ENCODE results near the gene PTPRG. TPM values are rescaled to one million over a fixed set of nuclear protein-coding genes. Genes with fewer than 3 reads are reported as not detected.

Gene PTPRG
- total and polyA plus RNA-seq, 2 experiments from 2014 or later, result 24.4 to 131 TPM

DNA sequence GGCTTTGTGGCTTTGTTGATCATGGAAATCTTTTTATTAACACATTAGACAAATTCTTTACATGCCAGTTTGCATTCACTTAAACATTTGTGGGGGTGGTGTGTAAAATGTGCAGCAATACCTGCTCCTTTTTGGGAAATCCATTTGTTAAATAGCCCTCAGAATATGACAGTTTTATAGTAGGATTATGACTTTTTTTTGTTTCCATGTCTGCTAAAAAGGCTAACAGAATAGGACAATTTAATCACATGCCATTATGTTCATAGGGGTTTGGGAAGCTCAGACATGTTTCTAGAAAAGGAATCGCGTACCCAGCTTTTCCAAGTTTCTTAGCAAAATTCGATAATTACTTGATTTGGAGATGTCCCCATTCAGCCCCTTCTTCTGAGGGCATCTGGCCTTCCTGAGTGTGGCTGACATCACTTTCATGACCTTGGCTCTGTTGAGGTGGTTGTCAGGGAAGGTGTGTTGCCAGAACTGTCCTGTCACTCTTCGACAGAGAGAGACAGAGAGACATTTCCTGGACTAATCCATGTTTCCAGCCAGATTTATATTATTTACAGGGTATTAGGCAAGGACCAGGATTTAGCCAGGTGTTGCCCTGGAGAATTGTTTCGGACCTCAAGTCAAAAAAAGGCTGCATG is 126.4 kb downstream of the PTPRG start:
- H3K4me3 Mint-ChIP-seq, result peak overlapping the region; percentile 49
- peaks cover 95% of the 10 kb centered on the region for H3K4me1 Mint-ChIP-seq
- no peaks in the 10 kb centered on the region for H4K20me1 ChIP-seq (replicated peaks; ENCODE audit: insufficient read depth)
- DNase-seq (ENCODE audit: low spot score) (no peak), ATAC-seq (peak; percentile 5)
- no peaks in the 10 kb centered on the region for H3K9me2 ChIP-seq (ENCODE audit: insufficient read depth)
- H2AFZ ChIP-seq, result no peak overlapping the region
- H3K4me2 ChIP-seq, result peak overlapping the region; percentile 46
- peaks cover 84% of the 10 kb centered on the region for H3K79me2 ChIP-seq (replicated peaks; ENCODE audit: insufficient read depth)
- H3K4me1 ChIP-seq (ENCODE audit: insufficient read depth), result peaks cover 92% of the 10 kb centered on the region
- no peaks in the 10 kb centered on the region for H3K36me3 ChIP-seq (ENCODE audit: insufficient read depth)
- H3K9me3 Mint-ChIP-seq, result no peaks in the 10 kb centered on the region
- no peaks in the 10 kb centered on the region for H3K27me3 ChIP-seq (ENCODE audit: insufficient read depth)
- peak overlapping the region; percentile 18 for H3K4me3 ChIP-seq
- peaks cover 7% of the 10 kb centered on the region for H3F3A ChIP-seq (replicated peaks; ENCODE audit: low read depth)
- H3K36me3 Mint-ChIP-seq (ENCODE audit: low read depth), result peaks cover 18% of the 10 kb centered on the region
- H3K27me3 Mint-ChIP-seq (ENCODE audit: insufficient read depth, low read depth, poor library complexity), result peaks cover 23% of the 10 kb centered on the region
- H3K27ac ChIP-seq (ENCODE audit: low read depth), result peak overlapping the region; percentile 92
- TF ChIP-seq CREB1 (CRISPR knock-in tag; IDR thresholded peaks at IDR 0.05; ENCODE audit: low read depth), result no peak
- no peak for TF ChIP-seq JUNB (IDR thresholded peaks at IDR 0.05; ENCODE audit: unreplicated experiment)
- no peak for TF ChIP-seq ZNF331 (CRISPR knock-in tag; IDR thresholded peaks at IDR 0.05; ENCODE audit: low read depth)
- no peak for TF ChIP-seq POLR2AphosphoS5 (IDR thresholded peaks at IDR 0.05; ENCODE audit: low read depth)
- TF ChIP-seq, protein P1, sequence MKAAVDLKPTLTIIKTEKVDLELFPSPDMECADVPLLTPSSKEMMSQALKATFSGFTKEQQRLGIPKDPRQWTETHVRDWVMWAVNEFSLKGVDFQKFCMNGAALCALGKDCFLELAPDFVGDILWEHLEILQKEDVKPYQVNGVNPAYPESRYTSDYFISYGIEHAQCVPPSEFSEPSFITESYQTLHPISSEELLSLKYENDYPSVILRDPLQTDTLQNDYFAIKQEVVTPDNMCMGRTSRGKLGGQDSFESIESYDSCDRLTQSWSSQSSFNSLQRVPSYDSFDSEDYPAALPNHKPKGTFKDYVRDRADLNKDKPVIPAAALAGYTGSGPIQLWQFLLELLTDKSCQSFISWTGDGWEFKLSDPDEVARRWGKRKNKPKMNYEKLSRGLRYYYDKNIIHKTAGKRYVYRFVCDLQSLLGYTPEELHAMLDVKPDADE (IDR thresholded peaks at IDR 0.05), result no peak
- TF ChIP-seq, protein P2, sequence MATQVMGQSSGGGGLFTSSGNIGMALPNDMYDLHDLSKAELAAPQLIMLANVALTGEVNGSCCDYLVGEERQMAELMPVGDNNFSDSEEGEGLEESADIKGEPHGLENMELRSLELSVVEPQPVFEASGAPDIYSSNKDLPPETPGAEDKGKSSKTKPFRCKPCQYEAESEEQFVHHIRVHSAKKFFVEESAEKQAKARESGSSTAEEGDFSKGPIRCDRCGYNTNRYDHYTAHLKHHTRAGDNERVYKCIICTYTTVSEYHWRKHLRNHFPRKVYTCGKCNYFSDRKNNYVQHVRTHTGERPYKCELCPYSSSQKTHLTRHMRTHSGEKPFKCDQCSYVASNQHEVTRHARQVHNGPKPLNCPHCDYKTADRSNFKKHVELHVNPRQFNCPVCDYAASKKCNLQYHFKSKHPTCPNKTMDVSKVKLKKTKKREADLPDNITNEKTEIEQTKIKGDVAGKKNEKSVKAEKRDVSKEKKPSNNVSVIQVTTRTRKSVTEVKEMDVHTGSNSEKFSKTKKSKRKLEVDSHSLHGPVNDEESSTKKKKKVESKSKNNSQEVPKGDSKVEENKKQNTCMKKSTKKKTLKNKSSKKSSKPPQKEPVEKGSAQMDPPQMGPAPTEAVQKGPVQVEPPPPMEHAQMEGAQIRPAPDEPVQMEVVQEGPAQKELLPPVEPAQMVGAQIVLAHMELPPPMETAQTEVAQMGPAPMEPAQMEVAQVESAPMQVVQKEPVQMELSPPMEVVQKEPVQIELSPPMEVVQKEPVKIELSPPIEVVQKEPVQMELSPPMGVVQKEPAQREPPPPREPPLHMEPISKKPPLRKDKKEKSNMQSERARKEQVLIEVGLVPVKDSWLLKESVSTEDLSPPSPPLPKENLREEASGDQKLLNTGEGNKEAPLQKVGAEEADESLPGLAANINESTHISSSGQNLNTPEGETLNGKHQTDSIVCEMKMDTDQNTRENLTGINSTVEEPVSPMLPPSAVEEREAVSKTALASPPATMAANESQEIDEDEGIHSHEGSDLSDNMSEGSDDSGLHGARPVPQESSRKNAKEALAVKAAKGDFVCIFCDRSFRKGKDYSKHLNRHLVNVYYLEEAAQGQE (IDR thresholded peaks at IDR 0.05; ENCODE audit: unreplicated experiment), result no peak
- no peak for TF ChIP-seq EZH2phosphoT487 (IDR thresholded peaks at IDR 0.05; ENCODE audit: unreplicated experiment)
- TF ChIP-seq, protein P3, sequence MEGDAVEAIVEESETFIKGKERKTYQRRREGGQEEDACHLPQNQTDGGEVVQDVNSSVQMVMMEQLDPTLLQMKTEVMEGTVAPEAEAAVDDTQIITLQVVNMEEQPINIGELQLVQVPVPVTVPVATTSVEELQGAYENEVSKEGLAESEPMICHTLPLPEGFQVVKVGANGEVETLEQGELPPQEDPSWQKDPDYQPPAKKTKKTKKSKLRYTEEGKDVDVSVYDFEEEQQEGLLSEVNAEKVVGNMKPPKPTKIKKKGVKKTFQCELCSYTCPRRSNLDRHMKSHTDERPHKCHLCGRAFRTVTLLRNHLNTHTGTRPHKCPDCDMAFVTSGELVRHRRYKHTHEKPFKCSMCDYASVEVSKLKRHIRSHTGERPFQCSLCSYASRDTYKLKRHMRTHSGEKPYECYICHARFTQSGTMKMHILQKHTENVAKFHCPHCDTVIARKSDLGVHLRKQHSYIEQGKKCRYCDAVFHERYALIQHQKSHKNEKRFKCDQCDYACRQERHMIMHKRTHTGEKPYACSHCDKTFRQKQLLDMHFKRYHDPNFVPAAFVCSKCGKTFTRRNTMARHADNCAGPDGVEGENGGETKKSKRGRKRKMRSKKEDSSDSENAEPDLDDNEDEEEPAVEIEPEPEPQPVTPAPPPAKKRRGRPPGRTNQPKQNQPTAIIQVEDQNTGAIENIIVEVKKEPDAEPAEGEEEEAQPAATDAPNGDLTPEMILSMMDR (conservative IDR thresholded peaks at IDR 0.05; ENCODE audit: low read depth in 2 of 2), result no peak
- TF ChIP-seq, protein P4, sequence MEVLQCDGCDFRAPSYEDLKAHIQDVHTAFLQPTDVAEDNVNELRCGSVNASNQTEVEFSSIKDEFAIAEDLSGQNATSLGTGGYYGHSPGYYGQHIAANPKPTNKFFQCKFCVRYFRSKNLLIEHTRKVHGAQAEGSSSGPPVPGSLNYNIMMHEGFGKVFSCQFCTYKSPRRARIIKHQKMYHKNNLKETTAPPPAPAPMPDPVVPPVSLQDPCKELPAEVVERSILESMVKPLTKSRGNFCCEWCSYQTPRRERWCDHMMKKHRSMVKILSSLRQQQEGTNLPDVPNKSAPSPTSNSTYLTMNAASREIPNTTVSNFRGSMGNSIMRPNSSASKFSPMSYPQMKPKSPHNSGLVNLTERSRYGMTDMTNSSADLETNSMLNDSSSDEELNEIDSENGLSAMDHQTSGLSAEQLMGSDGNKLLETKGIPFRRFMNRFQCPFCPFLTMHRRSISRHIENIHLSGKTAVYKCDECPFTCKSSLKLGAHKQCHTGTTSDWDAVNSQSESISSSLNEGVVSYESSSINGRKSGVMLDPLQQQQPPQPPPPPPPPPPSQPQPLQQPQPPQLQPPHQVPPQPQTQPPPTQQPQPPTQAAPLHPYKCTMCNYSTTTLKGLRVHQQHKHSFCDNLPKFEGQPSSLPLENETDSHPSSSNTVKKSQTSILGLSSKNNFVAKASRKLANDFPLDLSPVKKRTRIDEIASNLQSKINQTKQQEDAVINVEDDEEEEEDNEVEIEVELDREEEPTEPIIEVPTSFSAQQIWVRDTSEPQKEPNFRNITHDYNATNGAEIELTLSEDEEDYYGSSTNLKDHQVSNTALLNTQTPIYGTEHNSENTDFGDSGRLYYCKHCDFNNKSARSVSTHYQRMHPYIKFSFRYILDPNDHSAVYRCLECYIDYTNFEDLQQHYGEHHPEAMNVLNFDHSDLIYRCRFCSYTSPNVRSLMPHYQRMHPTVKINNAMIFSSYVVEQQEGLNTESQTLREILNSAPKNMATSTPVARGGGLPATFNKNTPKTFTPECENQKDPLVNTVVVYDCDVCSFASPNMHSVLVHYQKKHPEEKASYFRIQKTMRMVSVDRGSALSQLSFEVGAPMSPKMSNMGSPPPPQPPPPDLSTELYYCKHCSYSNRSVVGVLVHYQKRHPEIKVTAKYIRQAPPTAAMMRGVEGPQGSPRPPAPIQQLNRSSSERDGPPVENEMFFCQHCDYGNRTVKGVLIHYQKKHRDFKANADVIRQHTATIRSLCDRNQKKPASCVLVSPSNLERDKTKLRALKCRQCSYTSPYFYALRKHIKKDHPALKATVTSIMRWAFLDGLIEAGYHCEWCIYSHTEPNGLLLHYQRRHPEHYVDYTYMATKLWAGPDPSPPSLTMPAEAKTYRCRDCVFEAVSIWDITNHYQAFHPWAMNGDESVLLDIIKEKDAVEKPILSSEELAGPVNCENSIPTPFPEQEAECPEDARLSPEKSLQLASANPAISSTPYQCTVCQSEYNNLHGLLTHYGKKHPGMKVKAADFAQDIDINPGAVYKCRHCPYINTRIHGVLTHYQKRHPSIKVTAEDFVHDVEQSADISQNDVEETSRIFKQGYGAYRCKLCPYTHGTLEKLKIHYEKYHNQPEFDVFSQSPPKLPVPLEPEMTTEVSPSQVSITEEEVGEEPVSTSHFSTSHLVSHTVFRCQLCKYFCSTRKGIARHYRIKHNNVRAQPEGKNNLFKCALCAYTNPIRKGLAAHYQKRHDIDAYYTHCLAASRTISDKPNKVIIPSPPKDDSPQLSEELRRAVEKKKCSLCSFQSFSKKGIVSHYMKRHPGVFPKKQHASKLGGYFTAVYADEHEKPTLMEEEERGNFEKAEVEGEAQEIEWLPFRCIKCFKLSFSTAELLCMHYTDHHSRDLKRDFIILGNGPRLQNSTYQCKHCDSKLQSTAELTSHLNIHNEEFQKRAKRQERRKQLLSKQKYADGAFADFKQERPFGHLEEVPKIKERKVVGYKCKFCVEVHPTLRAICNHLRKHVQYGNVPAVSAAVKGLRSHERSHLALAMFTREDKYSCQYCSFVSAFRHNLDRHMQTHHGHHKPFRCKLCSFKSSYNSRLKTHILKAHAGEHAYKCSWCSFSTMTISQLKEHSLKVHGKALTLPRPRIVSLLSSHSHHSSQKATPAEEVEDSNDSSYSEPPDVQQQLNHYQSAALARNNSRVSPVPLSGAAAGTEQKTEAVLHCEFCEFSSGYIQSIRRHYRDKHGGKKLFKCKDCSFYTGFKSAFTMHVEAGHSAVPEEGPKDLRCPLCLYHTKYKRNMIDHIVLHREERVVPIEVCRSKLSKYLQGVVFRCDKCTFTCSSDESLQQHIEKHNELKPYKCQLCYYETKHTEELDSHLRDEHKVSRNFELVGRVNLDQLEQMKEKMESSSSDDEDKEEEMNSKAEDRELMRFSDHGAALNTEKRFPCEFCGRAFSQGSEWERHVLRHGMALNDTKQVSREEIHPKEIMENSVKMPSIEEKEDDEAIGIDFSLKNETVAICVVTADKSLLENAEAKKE (CRISPR knock-in tag; IDR thresholded peaks at IDR 0.05), result no peak
- TF ChIP-seq STAT1 (IDR thresholded peaks at IDR 0.05; ENCODE audit: unreplicated experiment), result no peak
- TF ChIP-seq NANOG (IDR thresholded peaks at IDR 0.05; ENCODE audit: borderline replicate concordance), result no peak
- no peak for TF ChIP-seq ZNF114 (CRISPR knock-in tag; IDR thresholded peaks at IDR 0.05)
- no peak for TF ChIP-seq EZH2 (IDR thresholded peaks at IDR 0.05; ENCODE audit: low read depth, unreplicated experiment)
- H3K27ac Mint-ChIP-seq, result no peak overlapping the region

Measured in GM23338 (cell line).